Colon (tissue), 2 donors: Measurements from ENCODE around the gene TH.

ENCODE experiments used
- FAIRE-seq: peaks from 2 replicates; lab custom pipeline; 2012; peaks lifted over from hg19 to GRCh38; lab: Jason Lieb, UNC
- donor health status: control.
- donor health status: control.

Gene TH

GRCh38 chr11:2142300-2142759 lies 29.3 kb downstream of the TH start:
- FAIRE-seq = no peak

DNA sequence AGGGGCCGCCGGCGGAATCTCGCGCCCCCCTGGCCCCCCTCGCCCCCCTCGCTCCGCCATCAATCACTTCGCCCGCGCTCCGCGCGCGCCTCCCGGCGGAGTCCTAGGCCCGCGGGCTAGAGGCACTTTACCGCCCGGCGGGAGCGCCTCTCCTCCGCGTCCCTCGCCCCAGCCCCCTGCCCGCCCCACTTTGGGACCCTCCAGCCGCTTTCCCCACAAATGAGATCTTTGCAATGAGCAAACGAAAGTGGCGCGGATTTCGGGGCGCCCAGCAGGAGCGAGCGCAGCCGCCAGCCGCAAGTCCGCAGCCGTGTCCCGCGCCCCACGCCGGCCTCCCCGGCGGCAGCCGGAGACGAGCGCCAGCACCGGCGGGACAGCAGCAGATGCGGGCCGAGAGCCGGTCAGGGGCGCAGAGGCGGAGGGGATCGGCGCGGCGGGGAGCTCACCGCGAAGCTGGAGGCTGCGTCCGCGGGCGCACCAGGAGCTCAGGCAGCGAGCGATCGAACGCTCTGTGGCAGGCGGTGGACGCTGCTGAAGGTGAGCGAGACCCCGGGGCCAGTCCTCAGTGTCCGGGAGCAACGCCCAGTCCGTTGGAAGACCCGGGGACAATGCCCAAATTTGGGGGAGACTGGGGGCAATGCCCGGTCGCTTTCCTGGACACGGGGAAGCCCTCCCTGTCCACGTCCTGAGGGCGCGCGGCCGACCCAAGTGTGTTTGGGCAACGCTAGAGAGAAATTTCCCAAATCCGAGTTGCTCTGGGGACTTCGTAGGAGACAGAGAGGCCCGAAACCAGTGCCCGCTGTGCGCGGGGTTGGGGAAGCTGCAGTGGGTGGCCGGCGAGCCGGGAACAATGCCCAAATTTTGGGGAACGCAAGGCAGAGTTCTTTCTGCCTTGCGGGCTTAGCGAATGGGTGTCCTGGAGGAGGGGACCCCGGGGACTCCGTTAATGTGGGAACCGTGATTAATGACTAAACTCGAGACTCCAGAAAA lies 30.9 kb downstream of the TH start:
- FAIRE-seq = no peak

GRCh38 chr11:2139621-2140337 lies 31.8 kb downstream of the TH start:
- no peak for FAIRE-seq

- FAIRE-seq = no peak
Observed at GRCh38 chr11:2139123-2139521, 32.5 kb downstream of the TH start, which contains the start of gene IGF2. TSS of gene IGF2 (minus strand) at chr11:2139389. CDS start at chr11:2135523, 3,866 bp downstream.

DNA sequence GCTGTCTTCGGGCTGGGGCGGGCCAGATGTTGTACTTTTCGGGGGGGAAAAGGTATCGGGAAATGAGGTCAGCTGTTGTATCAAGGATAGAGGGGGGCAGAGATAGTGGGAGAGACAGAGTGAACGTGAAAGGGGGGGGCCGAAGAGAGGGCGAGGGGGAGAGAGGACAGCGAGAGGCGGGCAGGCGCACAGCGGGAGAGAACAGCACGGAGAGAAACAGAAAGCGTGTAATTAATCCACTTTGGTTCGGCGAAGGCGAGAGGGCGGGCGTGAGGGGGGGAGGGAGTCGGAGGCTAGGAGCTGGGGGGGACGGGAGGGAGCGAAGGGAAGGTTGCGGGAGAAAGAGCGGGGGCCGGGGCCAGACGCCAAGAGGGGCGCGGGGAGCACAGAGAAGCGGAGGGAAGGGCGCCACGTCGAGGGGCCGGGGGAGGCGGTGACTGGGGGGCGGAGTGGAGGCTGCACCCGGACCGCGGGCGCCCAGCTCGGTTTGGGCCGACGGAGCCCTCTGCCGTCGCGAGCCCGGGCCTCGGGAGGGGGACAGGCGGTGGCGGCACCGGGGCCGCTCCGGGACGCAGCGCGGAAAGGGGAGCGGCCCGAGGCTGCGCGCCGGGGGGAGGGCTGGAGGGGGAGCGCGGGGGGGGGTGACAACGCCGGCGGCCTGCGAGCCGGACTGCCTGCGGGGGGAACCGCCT lies 33.0 kb downstream of the TH start:
- no peak for FAIRE-seq

- FAIRE-seq = no peak
Observed at GRCh38 chr11:2138068-2138430, 33.6 kb downstream of the TH start.

GRCh38 chr11:2137202-2138067 lies 34.2 kb downstream of the TH start:
- FAIRE-seq = no peak

- FAIRE-seq = no peak
Observed at GRCh38 chr11:2136952-2137201, 34.7 kb downstream of the TH start.

DNA sequence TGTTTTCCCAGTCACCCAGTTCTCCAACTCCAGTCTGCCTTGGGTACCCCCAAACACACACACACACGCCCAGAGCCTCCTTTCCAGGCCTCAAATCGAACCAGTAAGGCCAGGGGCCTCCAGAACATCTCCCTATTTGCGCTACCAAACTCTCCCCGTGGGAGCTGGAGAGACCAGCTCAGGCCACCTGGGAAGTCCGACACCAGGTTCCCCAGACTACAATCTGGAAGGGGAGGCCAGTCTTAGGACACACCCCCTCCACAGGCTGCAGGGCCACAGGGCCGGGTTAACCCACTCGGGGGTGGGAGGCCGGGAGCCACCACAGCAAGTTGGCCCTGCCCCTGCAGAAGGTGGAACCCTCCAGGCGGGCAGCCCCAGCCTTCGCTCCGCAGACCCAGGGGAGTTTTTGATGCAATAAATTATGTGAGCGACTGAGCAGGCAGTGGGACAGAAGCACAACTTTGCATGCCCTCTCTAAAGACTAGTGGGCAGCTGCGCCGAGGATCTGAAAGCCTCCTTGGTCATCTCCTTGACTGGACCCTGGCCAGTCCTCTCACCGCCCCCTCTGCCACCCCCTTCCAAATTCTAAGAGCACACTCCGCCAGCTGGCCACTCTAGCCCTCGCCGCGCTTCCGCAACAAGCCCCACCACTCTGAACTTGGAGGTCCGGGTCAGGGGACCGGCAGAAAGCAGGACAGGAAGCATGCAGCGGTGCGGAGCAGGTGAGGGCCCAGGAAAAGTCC lies 35.2 kb downstream of the TH start:
- FAIRE-seq = no peak

DNA sequence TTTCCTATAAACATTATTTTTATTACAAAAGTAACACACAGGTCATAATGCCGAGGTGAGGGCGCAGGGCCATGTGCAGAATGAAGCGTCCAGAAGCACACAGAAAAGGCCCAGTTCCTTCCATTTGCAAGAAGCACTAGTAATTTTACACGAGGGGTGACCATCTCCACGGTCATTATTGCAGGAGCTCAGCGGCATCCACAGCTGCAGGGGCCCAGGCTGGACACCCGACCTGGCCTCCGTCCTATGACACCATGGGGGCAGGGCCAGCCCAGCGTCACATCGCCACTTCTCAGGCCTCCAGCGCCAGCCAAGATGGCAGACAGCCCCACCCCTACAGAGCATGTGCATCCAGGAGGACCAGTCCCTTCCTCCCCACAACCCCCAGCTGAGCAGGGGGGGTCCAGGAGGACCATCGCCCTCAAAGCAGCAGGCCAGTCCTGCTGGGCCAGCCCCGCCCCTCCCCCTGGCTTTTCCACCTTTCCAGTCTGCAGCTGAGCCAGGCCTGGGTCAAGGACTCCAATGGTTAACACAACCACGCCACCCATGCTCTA lies 35.9 kb downstream of the TH start:
- FAIRE-seq = no peak

DNA sequence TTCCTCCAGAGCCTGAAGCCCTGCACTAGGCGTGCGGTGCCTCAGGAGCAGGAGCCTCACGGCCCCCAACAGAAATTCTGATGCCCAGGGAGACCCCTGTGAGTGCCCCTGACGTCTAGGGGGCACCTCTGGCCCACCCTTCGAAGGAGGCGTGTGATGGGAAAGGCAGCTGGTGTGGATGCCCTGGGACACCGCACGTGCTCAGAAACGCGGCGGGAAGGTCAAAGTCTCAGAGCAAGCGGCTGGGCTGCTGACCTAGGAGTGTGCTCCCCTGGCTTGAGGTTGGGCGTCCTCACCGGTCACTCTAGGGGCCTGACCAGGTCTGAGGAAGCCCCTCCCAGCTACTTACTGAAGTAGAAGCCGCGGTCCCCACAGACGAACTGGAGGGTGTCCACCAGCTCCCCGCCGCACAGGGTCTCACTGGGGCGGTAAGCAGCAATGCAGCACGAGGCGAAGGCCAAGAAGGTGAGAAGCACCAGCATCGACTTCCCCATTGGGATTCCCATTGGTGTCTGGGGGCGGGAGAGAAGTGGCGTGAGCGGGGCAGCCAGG lies 36.5 kb downstream of the TH start:
- no peak for FAIRE-seq

DNA sequence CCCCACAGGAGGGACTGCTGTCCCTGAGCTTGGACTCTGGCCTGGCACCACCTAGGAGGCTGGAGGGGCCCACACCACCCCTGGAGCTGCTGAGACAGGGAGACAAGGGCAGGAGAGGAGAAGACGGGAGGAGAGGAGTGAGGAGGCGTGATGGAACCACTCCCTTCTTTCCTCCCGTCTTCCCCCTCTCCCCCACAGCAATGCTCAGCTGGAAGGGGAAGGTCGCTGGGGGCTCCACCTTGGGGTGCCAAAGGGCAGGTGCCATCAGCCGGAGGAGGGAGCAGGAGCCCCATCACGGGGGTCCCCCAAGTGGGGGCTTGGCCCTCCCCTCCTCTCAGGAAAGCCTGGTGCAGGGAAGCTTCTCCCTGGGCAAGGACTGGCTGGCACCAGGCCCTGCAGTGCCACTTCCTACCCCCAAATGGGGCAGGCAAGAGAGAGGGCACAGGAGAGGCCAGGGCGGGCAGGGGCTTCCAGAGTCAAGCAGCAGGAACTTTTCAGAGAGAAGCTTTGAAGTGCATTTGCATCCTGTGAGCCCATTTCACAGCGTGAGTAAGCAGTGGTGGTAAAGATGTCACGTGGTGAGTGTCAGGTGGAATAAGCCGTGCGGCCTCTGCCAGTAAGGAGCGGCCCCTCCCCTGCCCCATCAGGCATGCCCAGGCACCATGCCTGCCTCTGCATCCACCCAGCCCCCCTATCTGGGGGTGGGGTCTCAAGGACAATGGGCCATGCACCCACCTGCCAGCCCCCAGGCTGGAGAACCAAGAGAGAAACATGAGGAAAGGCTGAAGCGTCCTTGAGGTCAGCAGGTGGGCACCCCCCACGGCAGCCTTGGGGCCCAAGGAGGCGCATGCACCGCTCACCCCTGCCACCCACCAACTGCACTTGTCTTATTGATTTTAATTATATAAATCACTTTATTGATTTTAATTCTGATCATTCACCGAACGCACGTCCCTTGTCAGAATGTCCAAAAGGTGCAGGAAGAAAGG lies 37.3 kb downstream of the TH start:
- no peak for FAIRE-seq

- FAIRE-seq = no peak
Observed at GRCh38 chr11:2133241-2134021, 38.2 kb downstream of the TH start.

- FAIRE-seq = no peak
Observed at GRCh38 chr11:2132874-2133240, 38.8 kb downstream of the TH start.

GRCh38 chr11:2132246-2132645 lies 39.4 kb downstream of the TH start:
- FAIRE-seq = no peak

GRCh38 chr11:2131371-2132236 lies 40.0 kb downstream of the TH start:
- no peak for FAIRE-seq

- FAIRE-seq = no peak
Observed at GRCh38 chr11:2130881-2131352, 40.7 kb downstream of the TH start.
